RWPE2 (cell line): ENCODE results near the gene TMEM132D.

Experiments used
- ATAC-seq: fragments of 200-7000 bp; cut with Tn5 transposase; 3 replicates; pipeline ENCODE4 v1.9.1; 2021; ENCODE audit warnings: low read depth
- DNase-seq: peaks from one replicate; pipeline ENCODE4 v3.0.0-alpha.2; 2020; ENCODE audit warnings: low spot score
- H3K27ac ChIP-seq: fragments of 450-650 bp; 2 replicates; pipeline ENCODE4 v1.5.1; 2017; ENCODE audit warnings: mild to moderate bottlenecking; ENCODE audit not compliant: poor library complexity, severe bottlenecking
- H3K27me3 ChIP-seq: fragments of 250-450 bp; sonication (Bioruptor Pico); 2 replicates; pipeline ENCODE4 v1.5.1; 2021; ENCODE audit warnings: mild to moderate bottlenecking, moderate library complexity; ENCODE audit not compliant: insufficient read depth, poor library complexity, severe bottlenecking
- H3K36me3 ChIP-seq: fragments of 250-450 bp; sonication (Bioruptor Pico); 2 replicates; pipeline ENCODE4 v1.5.1; 2020; ENCODE audit warnings: low read depth, mild to moderate bottlenecking, moderate library complexity
- H3K4me1 ChIP-seq: fragments of 250-450 bp; sonication (Bioruptor Pico); 2 replicates; pipeline ENCODE4 v1.5.1; 2021; ENCODE audit warnings: mild to moderate bottlenecking, moderate library complexity; ENCODE audit not compliant: insufficient read depth, poor library complexity, severe bottlenecking
- H3K4me3 ChIP-seq: fragments of 250-450 bp; sonication (Bioruptor Pico); 2 replicates; pipeline ENCODE4 v1.5.1; 2021; ENCODE audit warnings: mild to moderate bottlenecking, moderate library complexity; ENCODE audit not compliant: severe bottlenecking
- H3K9me3 ChIP-seq: fragments of 250-450 bp; sonication (Bioruptor Pico); 2 replicates; pipeline ENCODE4 v1.5.1; 2021; ENCODE audit warnings: mild to moderate bottlenecking, moderate library complexity; ENCODE audit not compliant: severe bottlenecking
- CTCF ChIP-seq: fragments of 450-650 bp; IDR thresholded peaks from one replicate; pipeline ENCODE4 v1.5.1; 2017; ENCODE audit warnings: mild to moderate bottlenecking, moderate library complexity; ENCODE audit not compliant: poor library complexity, severe bottlenecking

The TMEM132D gene

GRCh38 chr12:129873833-129874208, 30.0 kb downstream of the TMEM132D start:
- no peak overlapping the region for H3K27ac ChIP-seq
- H3K36me3 ChIP-seq: no peaks in the 10 kb centered on the region
- TF ChIP-seq CTCF: no peak
- H3K4me1 ChIP-seq: no peaks in the 10 kb centered on the region
- DNase-seq (no peak), ATAC-seq (no peak)
- H3K4me3 ChIP-seq: no peak overlapping the region
- H3K9me3 ChIP-seq: no peaks in the 10 kb centered on the region
- no peaks in the 10 kb centered on the region for H3K27me3 ChIP-seq

- no peak for TF ChIP-seq CTCF
- H3K4me1 ChIP-seq: no peaks in the 10 kb centered on the region
- no peak overlapping the region for H3K27ac ChIP-seq
- no peaks in the 10 kb centered on the region for H3K9me3 ChIP-seq
- no peak for DNase-seq
- no peaks in the 10 kb centered on the region for H3K36me3 ChIP-seq
- no peaks in the 10 kb centered on the region for H3K27me3 ChIP-seq
- no peak for ATAC-seq
- H3K4me3 ChIP-seq: no peak overlapping the region
These were observed 30.6 kb downstream of the TMEM132D start for GRCh38 chr12:129873111-129873832.

GRCh38 chr12:129871991-129872972, 31.5 kb downstream of the TMEM132D start:
- DNase-seq: no peak

GRCh38 chr12:129870796-129871195, 33.0 kb downstream of the TMEM132D start:
- ATAC-seq (no peak), DNase-seq (no peak)
- Histone ChIP-seq H3K9me3 (no peaks in the 10 kb centered on the region), H3K27me3 (no peaks in the 10 kb centered on the region), H3K4me1 (no peaks in the 10 kb centered on the region), H3K27ac (no peak overlapping the region), H3K36me3 (no peaks in the 10 kb centered on the region), H3K4me3 (no peak overlapping the region)
- no peak for TF ChIP-seq CTCF

More at GRCh38 chr12:129871991-129872972, 31.5 kb downstream of the TMEM132D start:
- H3K27ac ChIP-seq: no peak overlapping the region
- no peaks in the 10 kb centered on the region for H3K9me3 ChIP-seq
- no peaks in the 10 kb centered on the region for H3K36me3 ChIP-seq
- no peak overlapping the region for H3K4me3 ChIP-seq
- H3K27me3 ChIP-seq: no peaks in the 10 kb centered on the region
- no peak for ATAC-seq
- H3K4me1 ChIP-seq: no peaks in the 10 kb centered on the region
- TF ChIP-seq CTCF: no peak
